Liver (tissue), 9 donors: Measurements from ENCODE around the gene RTN3. TPM values are rescaled to one million over a fixed set of nuclear protein-coding genes. Genes with fewer than 3 reads are reported as not detected.

ENCODE experiments used
- DNase-seq: peaks from one replicate; pipeline ENCODE4 v3.0.0-alpha.2; 2017; ENCODE audit warnings: low spot score
- H3K27ac ChIP-seq, 2 donors: one replicate each; pipeline ENCODE4 v1.7.0; 2013; ENCODE audit warnings: inconsistent platforms in 2 of 2, low read length in 2 of 2, control low read depth in 1 of 2, low read depth in 1 of 2, mild to moderate bottlenecking in 1 of 2
- H3K27me3 ChIP-seq, 4 donors: one replicate each; pipeline versions ENCODE4 v1.6.1 to v1.7.0; 2013; ENCODE audit warnings: low read length in 3 of 4, inconsistent platforms in 1 of 4, mild to moderate bottlenecking in 1 of 4, moderate library complexity in 1 of 4; ENCODE audit not compliant: control insufficient read depth in 4 of 4, insufficient read depth in 4 of 4
- H3K36me3 ChIP-seq, 4 donors: one replicate each; pipeline versions ENCODE4 v1.6.1 to v1.7.0; 2013; ENCODE audit warnings: low read length in 3 of 4, mild to moderate bottlenecking in 3 of 4, low read depth in 1 of 4, moderate library complexity in 1 of 4; ENCODE audit not compliant: control insufficient read depth in 4 of 4, insufficient read depth in 3 of 4
- H3K4me1 ChIP-seq, 4 donors: one replicate each; pipeline versions ENCODE4 v1.6.1 to v1.7.0; 2013; ENCODE audit warnings: low read length in 3 of 4, mild to moderate bottlenecking in 3 of 4, moderate library complexity in 1 of 4; ENCODE audit not compliant: control insufficient read depth in 4 of 4, insufficient read depth in 4 of 4
- H3K4me3 ChIP-seq, 3 donors: one replicate each; pipeline versions ENCODE4 v1.6.1 to v1.7.0; 2013; ENCODE audit warnings: low read length in 3 of 3, control low read depth in 1 of 3, low read depth in 1 of 3, mild to moderate bottlenecking in 1 of 3
- H3K9ac ChIP-seq, 2 donors: one replicate each; pipeline ENCODE4 v1.7.0; 2013; ENCODE audit warnings: low read length in 2 of 2, mild to moderate bottlenecking in 2 of 2, moderate library complexity in 2 of 2, control low read depth in 1 of 2, low read depth in 1 of 2
- H3K9me3 ChIP-seq, 4 donors: one replicate each; pipeline versions ENCODE4 v1.6.1 to v1.7.0; 2013; ENCODE audit warnings: low read length in 3 of 4; ENCODE audit not compliant: control insufficient read depth in 4 of 4
- EGR1 ChIP-seq, 2 donors: IDR thresholded peaks; 2 replicates each; pipeline ENCODE4 v1.6.1; 2016 to 2018; ENCODE audit warnings: antibody characterized with exemption in 2 of 2, low read depth in 2 of 2
- FOXA1 ChIP-seq: IDR thresholded peaks from 2 replicates; pipeline ENCODE4 v1.6.1; 2016; ENCODE audit warnings: antibody characterized with exemption
- FOXA2 ChIP-seq: IDR thresholded peaks from 2 replicates; pipeline ENCODE4 v1.6.1; 2016; ENCODE audit warnings: antibody characterized with exemption
- HNF4A ChIP-seq, 2 donors: conservative IDR thresholded peaks; 2 replicates each; pipeline ENCODE4 v1.6.1; 2016; ENCODE audit warnings: antibody characterized with exemption in 2 of 2, mild to moderate bottlenecking in 2 of 2
- HNF4G ChIP-seq: IDR thresholded peaks from 2 replicates; pipeline ENCODE4 v1.6.1; 2016; ENCODE audit warnings: antibody characterized with exemption
- JUND ChIP-seq, 2 donors: IDR thresholded peaks; 2 replicates each; pipeline ENCODE4 v1.6.1; 2016; ENCODE audit warnings: antibody characterized with exemption in 2 of 2
- MAX ChIP-seq: IDR thresholded peaks from 2 replicates; pipeline ENCODE4 v1.6.1; 2016; ENCODE audit warnings: antibody characterized with exemption
- RAD21 ChIP-seq, 2 donors: IDR thresholded peaks; 2 replicates each; pipeline ENCODE4 v1.6.1; 2016; ENCODE audit warnings: antibody characterized with exemption in 2 of 2, mild to moderate bottlenecking in 2 of 2
- RXRA ChIP-seq, 2 donors: IDR thresholded peaks; 2 replicates each; pipeline ENCODE4 v1.6.1; 2017 to 2018; ENCODE audit warnings: antibody characterized with exemption in 2 of 2, mild to moderate bottlenecking in 1 of 2
- SP1 ChIP-seq: IDR thresholded peaks from 2 replicates; pipeline ENCODE4 v1.6.1; 2018; ENCODE audit warnings: antibody characterized with exemption, mild to moderate bottlenecking
- TAF1 ChIP-seq: conservative IDR thresholded peaks from 2 replicates; pipeline ENCODE4 v1.6.1; 2016; ENCODE audit warnings: antibody characterized with exemption, mild to moderate bottlenecking
- YY1 ChIP-seq: IDR thresholded peaks from 2 replicates; pipeline ENCODE4 v1.6.1; 2016; ENCODE audit warnings: antibody characterized with exemption, mild to moderate bottlenecking
- WGBS: extraction: QIAGEN DNeasy Blood & Tissue Kit; methylation state at CpG from one replicate; pipeline ENCODE4 v1.1.7; 2013; 5-methylcytosine and 5-hydroxymethylcytosine counted together
- polyA plus RNA-seq, 2 donors: library from polyadenylated mRNA; stranded (reverse) in 1 of 2; unstranded in 1 of 2; fragments of 200-250 nt in 1 of 2; fragments of >200 nt in 1 of 2; fragmentation: Nextera tagmentation in 1 of 2; extraction: Ambion mirVana in 1 of 2; gene quantifications; one replicate each; pipeline versions ENCODE4 v1.2.1 to v1.2.3, GENCODE V29; 2013 to 2015
- total RNA-seq, 2 donors: library from RNA; depleted of rRNA; stranded (reverse); fragments of >200 nt; gene quantifications; one replicate each; pipeline ENCODE4 v1.2.3, GENCODE V29; 2014
- TF ChIP-seq, protein P1 (sequence below): IDR thresholded peaks from 2 replicates; pipeline ENCODE4 v1.6.1; 2016; ENCODE audit warnings: antibody characterized with exemption, mild to moderate bottlenecking
- TF ChIP-seq, protein P2 (sequence below): fragments of 150-350 bp; IDR thresholded peaks from 2 replicates; pipeline ENCODE4 v1.5.1; 2017; ENCODE audit warnings: improper control_type of control experiment, low read depth, low read length; ENCODE audit not compliant: missing input control
- donor health status: healthy.
- donor health status: healthy.
- donor health status: healthy.
- donor health status: healthy.
- donor health status: healthy.

The RTN3 gene
- total and polyA plus RNA-seq, 4 donors = 29.7 to 49.3 (median 31.4) TPM

DNA sequence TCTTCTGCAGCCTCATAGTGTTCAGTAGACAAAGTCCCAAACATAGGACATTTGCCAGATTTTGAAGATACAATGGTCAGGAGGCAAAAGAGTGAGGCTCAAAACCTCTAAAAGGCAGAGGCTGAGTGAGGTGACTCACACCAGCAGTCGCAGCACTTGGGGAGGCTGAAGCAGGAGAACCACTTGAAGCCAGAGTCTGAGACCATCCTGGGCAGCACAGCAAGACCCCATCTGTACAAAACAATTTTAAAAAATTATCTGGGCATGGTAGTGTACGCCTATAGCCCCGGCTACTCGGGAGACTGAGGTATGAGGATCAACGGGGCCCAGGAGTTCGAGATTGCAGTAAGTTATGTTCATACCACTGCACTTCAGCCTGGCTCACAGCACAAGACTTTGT lies 101.4 kb downstream of the RTN3 start:
- Histone ChIP-seq H3K4me1 (peaks cover 0 to 5% (median 0%) of the 10 kb centered on the region in 4 donors), H3K4me3 (no peak overlapping the region), H3K9me3 (no peaks in the 10 kb centered on the region), H3K9ac (no peak overlapping the region), H3K27ac (no peak overlapping the region), H3K27me3 (no peaks in the 10 kb centered on the region), H3K36me3 (no peaks in the 10 kb centered on the region)
- 97% methylated on average over 6 of the region's 6 CpGs for WGBS
- no peak for TF ChIP-seq RAD21 (IDR thresholded peaks at IDR 0.05)
- no peak for TF ChIP-seq HNF4A (conservative IDR thresholded peaks at IDR 0.05)
- TF ChIP-seq, protein P1, sequence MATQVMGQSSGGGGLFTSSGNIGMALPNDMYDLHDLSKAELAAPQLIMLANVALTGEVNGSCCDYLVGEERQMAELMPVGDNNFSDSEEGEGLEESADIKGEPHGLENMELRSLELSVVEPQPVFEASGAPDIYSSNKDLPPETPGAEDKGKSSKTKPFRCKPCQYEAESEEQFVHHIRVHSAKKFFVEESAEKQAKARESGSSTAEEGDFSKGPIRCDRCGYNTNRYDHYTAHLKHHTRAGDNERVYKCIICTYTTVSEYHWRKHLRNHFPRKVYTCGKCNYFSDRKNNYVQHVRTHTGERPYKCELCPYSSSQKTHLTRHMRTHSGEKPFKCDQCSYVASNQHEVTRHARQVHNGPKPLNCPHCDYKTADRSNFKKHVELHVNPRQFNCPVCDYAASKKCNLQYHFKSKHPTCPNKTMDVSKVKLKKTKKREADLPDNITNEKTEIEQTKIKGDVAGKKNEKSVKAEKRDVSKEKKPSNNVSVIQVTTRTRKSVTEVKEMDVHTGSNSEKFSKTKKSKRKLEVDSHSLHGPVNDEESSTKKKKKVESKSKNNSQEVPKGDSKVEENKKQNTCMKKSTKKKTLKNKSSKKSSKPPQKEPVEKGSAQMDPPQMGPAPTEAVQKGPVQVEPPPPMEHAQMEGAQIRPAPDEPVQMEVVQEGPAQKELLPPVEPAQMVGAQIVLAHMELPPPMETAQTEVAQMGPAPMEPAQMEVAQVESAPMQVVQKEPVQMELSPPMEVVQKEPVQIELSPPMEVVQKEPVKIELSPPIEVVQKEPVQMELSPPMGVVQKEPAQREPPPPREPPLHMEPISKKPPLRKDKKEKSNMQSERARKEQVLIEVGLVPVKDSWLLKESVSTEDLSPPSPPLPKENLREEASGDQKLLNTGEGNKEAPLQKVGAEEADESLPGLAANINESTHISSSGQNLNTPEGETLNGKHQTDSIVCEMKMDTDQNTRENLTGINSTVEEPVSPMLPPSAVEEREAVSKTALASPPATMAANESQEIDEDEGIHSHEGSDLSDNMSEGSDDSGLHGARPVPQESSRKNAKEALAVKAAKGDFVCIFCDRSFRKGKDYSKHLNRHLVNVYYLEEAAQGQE = no peak
- TF ChIP-seq FOXA2 = no peak
- no peak for TF ChIP-seq FOXA1
- TF ChIP-seq HNF4G = no peak
- TF ChIP-seq RXRA (IDR thresholded peaks at IDR 0.05) = no peak
- no peak for TF ChIP-seq MAX
- no peak for TF ChIP-seq EGR1 (IDR thresholded peaks at IDR 0.05; ENCODE audit: low read depth in 2 of 2)
- no peak for TF ChIP-seq YY1
- no peak for TF ChIP-seq JUND (IDR thresholded peaks at IDR 0.05)
- TF ChIP-seq, protein P2, sequence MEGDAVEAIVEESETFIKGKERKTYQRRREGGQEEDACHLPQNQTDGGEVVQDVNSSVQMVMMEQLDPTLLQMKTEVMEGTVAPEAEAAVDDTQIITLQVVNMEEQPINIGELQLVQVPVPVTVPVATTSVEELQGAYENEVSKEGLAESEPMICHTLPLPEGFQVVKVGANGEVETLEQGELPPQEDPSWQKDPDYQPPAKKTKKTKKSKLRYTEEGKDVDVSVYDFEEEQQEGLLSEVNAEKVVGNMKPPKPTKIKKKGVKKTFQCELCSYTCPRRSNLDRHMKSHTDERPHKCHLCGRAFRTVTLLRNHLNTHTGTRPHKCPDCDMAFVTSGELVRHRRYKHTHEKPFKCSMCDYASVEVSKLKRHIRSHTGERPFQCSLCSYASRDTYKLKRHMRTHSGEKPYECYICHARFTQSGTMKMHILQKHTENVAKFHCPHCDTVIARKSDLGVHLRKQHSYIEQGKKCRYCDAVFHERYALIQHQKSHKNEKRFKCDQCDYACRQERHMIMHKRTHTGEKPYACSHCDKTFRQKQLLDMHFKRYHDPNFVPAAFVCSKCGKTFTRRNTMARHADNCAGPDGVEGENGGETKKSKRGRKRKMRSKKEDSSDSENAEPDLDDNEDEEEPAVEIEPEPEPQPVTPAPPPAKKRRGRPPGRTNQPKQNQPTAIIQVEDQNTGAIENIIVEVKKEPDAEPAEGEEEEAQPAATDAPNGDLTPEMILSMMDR = no peak
- no peak for TF ChIP-seq SP1
- no peak for TF ChIP-seq TAF1
- DNase-seq = no peak

DNA sequence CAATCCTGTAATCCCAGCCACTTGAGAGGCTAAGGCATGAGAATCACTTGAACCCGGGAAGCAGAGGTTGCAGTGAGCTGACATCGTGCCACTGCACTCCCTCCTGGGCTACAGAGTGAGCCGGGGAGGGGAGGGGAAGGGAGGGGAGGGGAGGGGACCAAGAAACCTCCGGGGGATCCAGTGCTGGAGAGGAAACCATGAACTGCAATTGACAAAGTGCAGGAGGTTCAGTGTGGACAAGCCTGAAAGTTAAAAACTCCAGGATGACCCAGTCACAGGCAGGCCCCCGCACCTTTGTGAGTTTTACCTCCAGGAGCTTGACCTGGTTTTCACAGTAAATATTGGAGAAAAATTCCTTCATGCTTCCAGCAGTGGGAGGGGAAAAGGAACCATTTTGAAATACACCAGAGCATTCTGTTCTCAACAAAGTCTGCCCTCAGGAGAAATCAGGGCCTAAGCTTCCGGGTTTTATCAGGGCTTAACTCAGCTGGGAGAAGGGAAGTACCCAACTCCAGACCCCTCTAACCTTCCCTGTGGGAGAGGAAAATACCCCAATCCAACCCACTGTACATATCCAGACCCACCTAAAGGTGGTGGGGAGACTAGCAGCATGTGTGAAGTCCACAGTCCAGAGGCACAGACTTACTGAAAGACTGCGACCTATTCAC lies 102.8 kb downstream of the RTN3 start:
- Histone ChIP-seq H3K4me1 (peaks cover 0 to 5% (median 0%) of the 10 kb centered on the region in 4 donors), H3K4me3 (no peak overlapping the region), H3K27ac (no peak overlapping the region), H3K27me3 (no peaks in the 10 kb centered on the region), H3K36me3 (no peaks in the 10 kb centered on the region), H3K9me3 (no peaks in the 10 kb centered on the region), H3K9ac (no peak overlapping the region)
- TF ChIP-seq SP1 (peak; percentile 30), YY1 (peak; percentile 31), HNF4G (no peak)
- TF ChIP-seq, protein P1 = no peak
- TF ChIP-seq, protein P2 = no peak
- 34% methylated on average over 7 of the region's 7 CpGs for WGBS
- DNase-seq = no peak
